Smooth muscle cell (in vitro differentiated cells): ENCODE measurements around the gene PMM1. TPM values are rescaled to one million over a fixed set of nuclear protein-coding genes. Genes with fewer than 3 reads are reported as not detected.
A peak's percentile ranks its signal among the peaks of the same experiment; 100 is the strongest.

Experiments
- DNase-seq: peaks from one replicate; lab custom pipeline; 2025; ENCODE audit not compliant: unreplicated experiment; lab: John Stamatoyannopoulos, UW
- H2AFZ ChIP-seq: fragments of 200-600 bp; sonication (generic); 2 replicates; pipeline ENCODE4 v1.6.0; 2016; ENCODE audit warnings: antibody characterized with exemption, low read depth, mild to moderate bottlenecking
- H3F3A ChIP-seq: fragments of 200-600 bp; sonication (generic); 2 replicates; pipeline ENCODE4 v1.6.0; 2017; ENCODE audit warnings: antibody characterized with exemption, low read depth
- H3K27ac ChIP-seq: fragments of 200-600 bp; sonication (generic); 2 replicates; pipeline ENCODE4 v1.5.1; 2016; ENCODE audit warnings: low read depth, mild to moderate bottlenecking
- H3K27me3 ChIP-seq: fragments of 200-600 bp; sonication (generic); 2 replicates; pipeline ENCODE4 v1.6.1; 2016; ENCODE audit warnings: low read depth, mild to moderate bottlenecking
- H3K36me3 ChIP-seq: fragments of 200-600 bp; sonication (generic); 2 replicates; pipeline ENCODE4 v1.5.1; 2016; ENCODE audit warnings: low read depth
- H3K4me1 ChIP-seq: fragments of 200-600 bp; sonication (generic); 2 replicates; pipeline ENCODE4 v1.5.1; 2016; ENCODE audit warnings: low read depth
- H3K4me2 ChIP-seq: fragments of 200-600 bp; sonication (generic); 2 replicates; pipeline ENCODE4 v1.6.0; 2016; ENCODE audit warnings: mild to moderate bottlenecking
- H3K4me3 ChIP-seq: fragments of 200-600 bp; sonication (generic); 2 replicates; pipeline ENCODE4 v1.5.1; 2016; ENCODE audit warnings: mild to moderate bottlenecking
- H3K79me2 ChIP-seq: fragments of 200-600 bp; sonication (generic); 2 replicates; pipeline ENCODE4 v1.6.0; 2016; ENCODE audit warnings: low read depth, mild to moderate bottlenecking
- H3K9ac ChIP-seq: fragments of 200-600 bp; sonication (generic); 2 replicates; pipeline ENCODE4 v1.6.0; 2016; ENCODE audit warnings: low read depth
- H3K9me3 ChIP-seq: fragments of 200-600 bp; sonication (generic); replicated peaks from 2 replicates; pipeline ENCODE4 v1.5.1; 2016; ENCODE audit warnings: low read depth
- H4K20me1 ChIP-seq: fragments of 200-600 bp; sonication (generic); 2 replicates; pipeline ENCODE4 v1.6.0; 2016; ENCODE audit warnings: low read depth
- CTCF ChIP-seq: fragments of 200-600 bp; sonication (generic); IDR thresholded peaks from 2 replicates; pipeline ENCODE4 v1.5.1; 2017; ENCODE audit warnings: borderline replicate concordance, mild to moderate bottlenecking, antibody characterized with exemption; ENCODE audit not compliant: insufficient read depth, poor library complexity, severe bottlenecking
- WGBS: methylation state at CpG from one replicate; pipeline ENCODE4 v1.1.7; 2016; ENCODE audit warnings: low lambda C conversion rate; 5-methylcytosine and 5-hydroxymethylcytosine counted together
- polyA plus RNA-seq: library from polyadenylated mRNA; unstranded; fragments of >200 nt; fragmentation: Nextera tagmentation; extraction: Ambion mirVana; gene quantifications from 2 replicates; pipeline ENCODE4 v1.2.1, GENCODE V29; 2016
- total RNA-seq: library from RNA; depleted of rRNA; stranded (reverse); fragments of >200 nt; gene quantifications from 2 replicates; pipeline ENCODE4 v1.2.3, GENCODE V29; 2014

The PMM1 gene
- total and polyA plus RNA-seq, 2 experiments from 2014 or later = 19.5 to 71.9 TPM

GRCh38 chr22:41570221-41570620, 19.4 kb downstream of the PMM1 start:
- Histone ChIP-seq H3K27ac (no peak overlapping the region), H3F3A (no peaks in the 10 kb centered on the region), H3K27me3 (no peaks in the 10 kb centered on the region), H3K4me1 (no peaks in the 10 kb centered on the region), H3K4me3 (no peak overlapping the region), H3K9me3 (no peaks in the 10 kb centered on the region), H3K9ac (no peak overlapping the region), H4K20me1 (no peaks in the 10 kb centered on the region), H3K4me2 (no peak overlapping the region), H3K79me2 (no peaks in the 10 kb centered on the region), H3K36me3 (no peaks in the 10 kb centered on the region), H2AFZ (no peak overlapping the region)
- TF ChIP-seq CTCF = no peak
- WGBS = 90% methylated on average over 3 of the region's 3 CpGs
- DNase-seq = no peak

GRCh38 chr22:41568811-41569210, 20.8 kb downstream of the PMM1 start:
- H3K36me3 ChIP-seq = no peaks in the 10 kb centered on the region
- no peak overlapping the region for H2AFZ ChIP-seq
- H3K27me3 ChIP-seq = no peaks in the 10 kb centered on the region
- no peak for DNase-seq
- no peak for TF ChIP-seq CTCF
- no peaks in the 10 kb centered on the region for H4K20me1 ChIP-seq
- H3K4me1 ChIP-seq = no peaks in the 10 kb centered on the region
- no peak overlapping the region for H3K4me3 ChIP-seq
- H3K4me2 ChIP-seq = no peak overlapping the region
- H3K9me3 ChIP-seq = no peaks in the 10 kb centered on the region
- 85% methylated on average over 7 of the region's 7 CpGs for WGBS
- no peak overlapping the region for H3K9ac ChIP-seq
- H3K27ac ChIP-seq = no peak overlapping the region
- H3K79me2 ChIP-seq = no peaks in the 10 kb centered on the region
- no peaks in the 10 kb centered on the region for H3F3A ChIP-seq

GRCh38 chr22:41567512-41567768, 22.2 kb downstream of the PMM1 start:
- Histone ChIP-seq H3K36me3 (no peaks in the 10 kb centered on the region), H3K4me3 (no peak overlapping the region), H3K4me1 (peaks cover 3% of the 10 kb centered on the region), H3K27ac (no peak overlapping the region), H3K79me2 (no peaks in the 10 kb centered on the region), H3K9me3 (no peaks in the 10 kb centered on the region), H3K9ac (no peak overlapping the region), H3K4me2 (no peak overlapping the region), H2AFZ (no peak overlapping the region), H3F3A (peaks cover 4% of the 10 kb centered on the region), H3K27me3 (no peaks in the 10 kb centered on the region), H4K20me1 (no peaks in the 10 kb centered on the region)
- DNase-seq = no peak
- 95% methylated on average over 3 of the region's 3 CpGs for WGBS
- TF ChIP-seq CTCF = no peak

GRCh38 chr22:41565403-41566054, 24.1 kb downstream of the PMM1 start:
- Histone ChIP-seq H3K9me3 (no peaks in the 10 kb centered on the region), H3K36me3 (no peaks in the 10 kb centered on the region), H2AFZ (no peak overlapping the region), H3K4me2 (no peak overlapping the region), H3K4me1 (peaks cover 5% of the 10 kb centered on the region), H3K9ac (no peak overlapping the region), H4K20me1 (no peaks in the 10 kb centered on the region), H3K27ac (peak overlapping the region; percentile 93), H3K79me2 (no peaks in the 10 kb centered on the region), H3K4me3 (no peak overlapping the region), H3K27me3 (no peaks in the 10 kb centered on the region), H3F3A (peaks cover 4% of the 10 kb centered on the region)
- TF ChIP-seq CTCF = no peak
- DNase-seq = no peak
- 21% methylated on average over 6 of the region's 8 CpGs for WGBS
